Neutrophil (primary cell): ENCODE measurements around the gene CCNI2.

Source experiments
- H3K27ac ChIP-seq: fragments of 200-600 bp; sonication (generic); 2 replicates; pipeline ENCODE4 v1.5.1; 2016; ENCODE audit warnings: mild to moderate bottlenecking, moderate library complexity
- H3K27me3 ChIP-seq: fragments of 200-600 bp; sonication (generic); 2 replicates; pipeline ENCODE4 v1.6.0; 2016; ENCODE audit warnings: mild to moderate bottlenecking
- H3K36me3 ChIP-seq: fragments of 200-600 bp; sonication (generic); 2 replicates; pipeline ENCODE4 v1.5.1; 2017
- H3K4me1 ChIP-seq, 2 experiments: fragments of 200-600 bp in 1 of 2; sonication (generic) in 1 of 2; 1 replicate in 1 of 2; 2 replicates in 1 of 2; pipeline versions ENCODE4 v1.5.1 to v1.6.1; 2013 to 2016; ENCODE audit warnings: low read depth in 1 of 2, low read length in 1 of 2, mild to moderate bottlenecking in 1 of 2, moderate library complexity in 1 of 2; ENCODE audit not compliant: control insufficient read depth in 1 of 2, insufficient read depth in 1 of 2
- H3K4me3 ChIP-seq, 2 experiments: fragments of 200-600 bp in 1 of 2; sonication (generic) in 1 of 2; 1 replicate in 1 of 2; 2 replicates in 1 of 2; pipeline ENCODE4 v1.5.1; 2013 to 2016; ENCODE audit warnings: low read depth in 1 of 2, low read length in 1 of 2, mild to moderate bottlenecking in 1 of 2, moderate library complexity in 1 of 2
- H3K9me3 ChIP-seq: fragments of 200-600 bp; sonication (generic); 2 replicates; pipeline ENCODE4 v1.5.1; 2016
- TF ChIP-seq, protein P1 (sequence below): fragments of 200-600 bp; sonication (generic); IDR thresholded peaks from 2 replicates; pipeline ENCODE4 v1.5.1; 2016; ENCODE audit warnings: antibody characterized with exemption

Gene CCNI2

DNA sequence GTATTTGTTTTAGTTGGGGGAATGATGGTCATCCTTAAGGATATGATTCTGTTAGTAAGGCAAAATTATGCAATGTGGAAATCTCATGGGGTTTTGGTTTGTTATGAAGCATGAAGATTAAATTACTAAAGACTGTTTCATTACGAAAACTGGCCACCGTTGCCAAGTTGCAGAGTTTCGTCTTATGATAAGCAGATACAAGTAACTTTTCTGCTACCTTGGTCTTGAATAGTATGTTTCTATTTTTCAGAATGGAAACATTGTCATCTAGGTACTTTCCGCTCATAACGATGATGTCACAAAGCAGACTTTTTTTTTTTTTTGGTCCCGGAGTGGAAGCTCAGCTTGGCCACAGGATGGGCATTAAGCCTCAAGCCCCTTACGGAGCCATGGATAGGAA is 4.2 kb downstream of the CCNI2 start:
- Histone ChIP-seq H3K27ac (no peak overlapping the region), H3K4me1 (peaks cover 3 to 7% of the 10 kb centered on the region in 2 experiments), H3K27me3 (peaks cover 84% of the 10 kb centered on the region), H3K4me3 (no peak overlapping the region), H3K36me3 (no peaks in the 10 kb centered on the region), H3K9me3 (no peaks in the 10 kb centered on the region)
- TF ChIP-seq, protein P1, sequence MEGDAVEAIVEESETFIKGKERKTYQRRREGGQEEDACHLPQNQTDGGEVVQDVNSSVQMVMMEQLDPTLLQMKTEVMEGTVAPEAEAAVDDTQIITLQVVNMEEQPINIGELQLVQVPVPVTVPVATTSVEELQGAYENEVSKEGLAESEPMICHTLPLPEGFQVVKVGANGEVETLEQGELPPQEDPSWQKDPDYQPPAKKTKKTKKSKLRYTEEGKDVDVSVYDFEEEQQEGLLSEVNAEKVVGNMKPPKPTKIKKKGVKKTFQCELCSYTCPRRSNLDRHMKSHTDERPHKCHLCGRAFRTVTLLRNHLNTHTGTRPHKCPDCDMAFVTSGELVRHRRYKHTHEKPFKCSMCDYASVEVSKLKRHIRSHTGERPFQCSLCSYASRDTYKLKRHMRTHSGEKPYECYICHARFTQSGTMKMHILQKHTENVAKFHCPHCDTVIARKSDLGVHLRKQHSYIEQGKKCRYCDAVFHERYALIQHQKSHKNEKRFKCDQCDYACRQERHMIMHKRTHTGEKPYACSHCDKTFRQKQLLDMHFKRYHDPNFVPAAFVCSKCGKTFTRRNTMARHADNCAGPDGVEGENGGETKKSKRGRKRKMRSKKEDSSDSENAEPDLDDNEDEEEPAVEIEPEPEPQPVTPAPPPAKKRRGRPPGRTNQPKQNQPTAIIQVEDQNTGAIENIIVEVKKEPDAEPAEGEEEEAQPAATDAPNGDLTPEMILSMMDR = no peak

DNA sequence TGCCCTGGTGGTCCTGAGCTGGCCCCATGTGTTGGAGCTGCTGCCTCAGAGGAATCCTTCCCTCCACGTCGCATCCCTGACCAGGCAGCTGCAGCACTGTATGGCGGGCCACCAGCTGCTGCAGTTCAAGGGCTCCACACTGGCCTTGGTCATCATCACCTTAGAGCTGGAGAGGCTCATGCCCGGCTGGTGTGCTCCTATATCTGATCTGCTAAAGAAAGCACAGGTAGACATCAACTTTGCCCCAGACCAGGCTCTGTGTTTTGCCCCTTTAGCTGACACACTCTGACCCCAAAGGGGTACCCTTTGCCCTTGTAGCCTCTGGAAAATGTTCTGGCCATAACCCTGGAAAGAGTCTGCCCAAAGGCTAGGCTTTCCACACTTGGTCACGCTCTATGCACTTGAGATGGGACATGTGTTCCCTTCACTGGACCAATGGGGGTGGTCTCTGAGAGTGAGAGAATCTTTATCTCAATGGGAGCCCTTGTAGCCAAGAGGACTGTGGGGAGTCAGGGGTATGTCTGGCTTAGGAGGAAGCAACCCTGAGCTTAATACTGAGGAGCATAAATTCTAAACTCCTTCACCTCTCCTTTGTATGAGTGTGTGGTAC is 4.8 kb downstream of the CCNI2 start:
- Histone ChIP-seq H3K27ac (no peak overlapping the region), H3K4me1 (peaks cover under 1 to 5% of the 10 kb centered on the region in 2 experiments), H3K27me3 (peaks cover 77% of the 10 kb centered on the region), H3K4me3 (no peak overlapping the region), H3K36me3 (no peaks in the 10 kb centered on the region), H3K9me3 (no peaks in the 10 kb centered on the region)
- TF ChIP-seq, protein P1 = no peak

DNA sequence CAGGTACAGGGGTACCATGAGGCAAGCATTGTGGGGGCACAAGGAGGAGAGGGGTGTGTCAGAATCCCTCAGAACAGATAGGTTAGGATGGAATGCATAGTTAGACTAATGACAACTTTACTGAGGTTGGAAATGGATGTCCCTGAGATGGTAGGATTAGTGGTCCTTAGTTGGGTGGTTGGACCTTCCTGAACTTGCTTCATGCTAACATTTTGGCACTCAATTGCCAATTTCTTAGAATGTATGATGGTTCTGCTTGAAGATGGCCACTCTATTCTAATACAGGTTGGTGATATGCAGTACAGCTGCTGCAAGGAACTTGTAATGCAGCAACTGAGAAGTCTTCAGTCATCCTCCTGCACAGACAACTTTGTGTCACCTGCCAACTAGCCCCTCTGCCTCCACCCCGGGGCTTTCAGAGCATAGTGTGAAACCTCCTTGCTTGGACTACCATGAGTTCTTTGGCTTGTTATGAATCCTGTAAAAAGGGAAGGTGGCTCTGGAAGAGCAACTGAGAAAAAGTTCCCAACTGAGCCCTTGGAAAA is 5.4 kb downstream of the CCNI2 start:
- Histone ChIP-seq H3K9me3 (no peaks in the 10 kb centered on the region), H3K36me3 (no peaks in the 10 kb centered on the region), H3K4me3 (no peak overlapping the region), H3K27me3 (peaks cover 71% of the 10 kb centered on the region), H3K4me1 (no peaks in the 10 kb centered on the region), H3K27ac (no peak overlapping the region)
- TF ChIP-seq, protein P1 = no peak

DNA sequence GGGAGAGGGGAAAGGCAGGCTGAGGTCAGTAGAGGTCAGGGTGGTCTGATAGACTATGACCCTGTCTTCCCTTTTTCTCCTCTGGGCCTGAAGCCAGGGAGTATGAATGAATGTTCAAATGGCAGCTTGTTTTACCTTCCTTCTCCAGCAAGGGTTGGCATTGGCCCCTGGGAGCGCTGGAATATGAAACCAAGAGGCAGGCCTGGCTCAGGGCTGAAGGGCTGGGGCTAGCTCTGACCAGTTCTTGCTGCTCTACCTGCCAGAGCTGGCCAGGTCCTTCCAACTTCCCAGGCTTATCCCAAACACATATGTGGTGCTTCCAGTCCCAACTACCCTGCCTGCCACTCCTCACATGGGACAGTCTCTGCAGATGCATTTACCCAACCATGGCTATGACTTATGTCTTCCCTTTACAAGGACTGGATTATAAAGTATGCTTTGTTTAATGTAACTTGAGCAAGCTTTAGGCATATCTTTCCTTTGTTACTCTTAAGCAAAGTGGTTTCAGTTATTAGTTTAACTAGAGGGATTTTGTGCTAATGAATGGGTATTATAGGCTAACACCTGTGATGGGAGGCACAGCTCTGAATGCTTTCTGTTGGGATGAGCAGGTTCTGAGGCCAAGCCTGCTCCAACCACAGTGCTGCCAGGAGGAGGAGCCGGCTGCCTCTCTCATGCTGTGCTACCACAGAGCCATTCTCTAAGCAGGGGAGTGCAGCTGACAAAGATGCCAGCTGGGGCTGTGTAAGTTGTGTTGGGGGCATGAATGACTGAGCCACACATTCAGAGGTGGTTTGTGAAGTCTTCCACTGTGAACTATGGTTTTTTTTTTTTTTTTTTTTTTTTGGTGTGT is 6.1 kb downstream of the CCNI2 start:
- Histone ChIP-seq H3K27ac (no peak overlapping the region), H3K36me3 (no peaks in the 10 kb centered on the region), H3K4me3 (no peak overlapping the region), H3K4me1 (no peaks in the 10 kb centered on the region), H3K27me3 (peaks cover 64% of the 10 kb centered on the region), H3K9me3 (no peaks in the 10 kb centered on the region)
- TF ChIP-seq, protein P1 = no peak

DNA sequence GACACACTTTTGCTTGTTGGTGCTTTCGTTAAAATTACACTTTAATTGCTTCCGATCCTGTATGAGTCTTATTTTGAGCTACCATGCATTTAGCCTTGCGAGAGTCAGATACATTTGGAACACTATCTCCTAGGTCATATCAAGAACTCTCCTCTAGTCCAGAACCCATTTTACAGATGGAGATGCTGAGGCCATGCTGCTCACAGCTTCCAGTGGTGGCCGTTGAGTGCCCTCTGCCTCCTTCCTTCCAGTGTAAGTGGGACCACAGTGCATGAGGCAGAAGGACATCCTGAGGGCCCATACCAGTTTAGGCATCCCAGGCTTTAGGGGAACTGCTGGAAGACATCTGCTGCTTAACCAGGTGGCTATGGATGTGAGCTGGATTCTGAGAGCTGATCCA is 6.9 kb downstream of the CCNI2 start:
- Histone ChIP-seq H3K27ac (no peak overlapping the region), H3K36me3 (no peaks in the 10 kb centered on the region), H3K9me3 (no peaks in the 10 kb centered on the region), H3K4me3 (no peak overlapping the region), H3K27me3 (peaks cover 57% of the 10 kb centered on the region), H3K4me1 (no peaks in the 10 kb centered on the region)
- TF ChIP-seq, protein P1 = no peak
